PC-9 (cell line): ENCODE results near the gene ABI3BP. TPM values are rescaled to one million over a fixed set of nuclear protein-coding genes. Genes with fewer than 3 reads are reported as not detected.

ENCODE experiments used
- BruUV-seq: library from RNA; stranded (reverse); fragments of 400-500 nt; replicated peaks from 2 replicates; lab custom pipeline; 2021; lab: Mats Ljungman, UMichigan
- CTCF ChIA-PET: fragments of 300-600 bp; sonication (Branson Sonifier 250); formaldehyde crosslinking; loops from one replicate; lab custom pipeline; 2022; ENCODE audit warnings: antibody characterized with exemption; lab: Charles Lee
- POLR2A ChIA-PET: fragments of 300-600 bp; sonication (Branson Sonifier 250); formaldehyde crosslinking; loops from one replicate; lab custom pipeline; 2022; ENCODE audit warnings: antibody characterized with exemption; ENCODE audit not compliant: unreplicated experiment; lab: Charles Lee
- DNase-seq, 2 experiments: peaks; one replicate each; pipeline versions ENCODE4 v3.0.0 to v3.0.0-alpha.2; 2015 to 2022; ENCODE audit warnings: mixed read lengths in 1 of 2
- H2AFZ ChIP-seq: fragments of 200-600 bp; sonication (generic); 2 replicates; pipeline ENCODE4 v1.8.1; 2017; ENCODE audit warnings: antibody characterized with exemption
- H3F3A ChIP-seq: fragments of 200-600 bp; sonication (generic); 2 replicates; pipeline ENCODE4 v1.8.1; 2017; ENCODE audit warnings: antibody characterized with exemption, mild to moderate bottlenecking, low read depth; ENCODE audit not compliant: insufficient read depth
- H3K27ac ChIP-seq: fragments of 200-600 bp; sonication (generic); 2 replicates; pipeline ENCODE4 v1.6.1; 2016; ENCODE audit warnings: mixed run types
- H3K27me3 ChIP-seq: fragments of 200-600 bp; sonication (generic); 2 replicates; pipeline ENCODE4 v1.6.1; 2016; ENCODE audit warnings: low read depth, mixed run types; ENCODE audit not compliant: insufficient read depth
- H3K36me3 ChIP-seq: fragments of 200-600 bp; sonication (generic); 2 replicates; pipeline ENCODE4 v1.6.1; 2016; ENCODE audit warnings: low read depth, mixed run types
- H3K4me1 ChIP-seq: fragments of 200-600 bp; sonication (generic); replicated peaks from 2 replicates; pipeline ENCODE4 v1.6.1; 2016; ENCODE audit warnings: mixed run types; ENCODE audit not compliant: insufficient read depth
- H3K4me2 ChIP-seq: fragments of 200-600 bp; sonication (generic); 2 replicates; pipeline ENCODE4 v1.6.1; 2017; ENCODE audit warnings: mixed run types
- H3K4me3 ChIP-seq: fragments of 200-600 bp; sonication (generic); 2 replicates; pipeline ENCODE4 v1.6.1; 2016; ENCODE audit warnings: mixed run types
- H3K79me2 ChIP-seq: fragments of 200-600 bp; sonication (generic); 2 replicates; pipeline ENCODE4 v1.6.1; 2017; ENCODE audit warnings: low read depth, mixed run types
- H3K9me2 ChIP-seq: fragments of 200-600 bp; sonication (generic); 2 replicates; pipeline ENCODE4 v1.8.1; 2017; ENCODE audit warnings: mild to moderate bottlenecking; ENCODE audit not compliant: insufficient read depth
- H3K9me3 ChIP-seq: fragments of 200-600 bp; sonication (generic); 2 replicates; pipeline ENCODE4 v1.8.1; 2016; ENCODE audit warnings: low read depth; ENCODE audit not compliant: insufficient read depth
- H4K20me1 ChIP-seq: fragments of 200-600 bp; sonication (generic); 2 replicates; pipeline ENCODE4 v1.8.1; 2017; ENCODE audit not compliant: insufficient read depth
- EZH2 ChIP-seq: fragments of 200-600 bp; sonication (generic); IDR thresholded peaks from 2 replicates; pipeline ENCODE4 v1.8.0; 2017; ENCODE audit warnings: antibody characterized with exemption, low read depth
- intact Hi-C: fragments of 100-400 bp; cut with micrococcal nuclease; formaldehyde crosslinking; loops from one replicate; pipeline ENCODE4 v1.10.0; 2022; ENCODE audit not compliant: unreplicated experiment
- total RNA-seq: library from RNA; stranded (reverse); gene quantifications from 2 replicates; pipeline ENCODE4 v1.2.3, GENCODE V29; 2021
- TF ChIP-seq, protein P1 (sequence below): fragments of 200-600 bp; sonication (generic); conservative IDR thresholded peaks from 2 replicates; pipeline ENCODE4 v1.6.1; 2017; ENCODE audit warnings: mixed run types, antibody characterized with exemption, mild to moderate bottlenecking, moderate library complexity

ABI3BP gene
- total RNA-seq, 1 experiment from 2014 or later: 4.2 TPM

DNA sequence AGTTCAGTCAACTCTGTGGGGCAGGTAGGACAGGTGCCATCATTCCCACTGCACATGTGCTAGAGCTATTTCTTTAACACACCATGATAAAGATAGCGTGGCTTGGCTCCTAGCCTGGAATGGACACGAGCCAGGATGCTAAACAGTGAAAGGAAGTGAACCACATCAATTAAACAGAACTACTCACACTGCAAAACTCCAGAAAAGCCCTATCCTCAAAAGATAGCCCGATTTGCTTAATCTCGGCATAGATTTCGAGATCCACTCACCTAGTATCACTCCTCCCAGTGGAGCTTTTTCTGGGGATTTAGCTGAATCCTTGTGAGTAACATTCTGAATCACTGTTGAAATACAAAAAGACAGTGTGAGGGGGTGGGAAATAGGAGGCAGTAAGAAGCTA, 118.0 kb downstream of the ABI3BP start:
- Histone ChIP-seq H3F3A (no peaks in the 10 kb centered on the region), H4K20me1 (no peaks in the 10 kb centered on the region), H3K4me3 (no peak overlapping the region), H3K4me1 (no peaks in the 10 kb centered on the region), H3K36me3 (no peaks in the 10 kb centered on the region), H3K9me3 (no peaks in the 10 kb centered on the region), H3K4me2 (no peak overlapping the region), H3K9me2 (no peaks in the 10 kb centered on the region), H3K79me2 (no peaks in the 10 kb centered on the region), H3K27me3 (no peaks in the 10 kb centered on the region), H2AFZ (peak overlapping the region; percentile 4; the same call in 1 of the 2 replicates), H3K27ac (no peak overlapping the region)
- ChIA-PET CTCF (no interaction called here), POLR2A (interaction anchor here (0.5 to 0.7 kb wide), 3 partner anchors 93 to 161 kb away, joined by 4 to 9 read pairs (median 6); no protein-coding TSS in a partner anchor)
- TF ChIP-seq EZH2: no peak
- TF ChIP-seq, protein P1, sequence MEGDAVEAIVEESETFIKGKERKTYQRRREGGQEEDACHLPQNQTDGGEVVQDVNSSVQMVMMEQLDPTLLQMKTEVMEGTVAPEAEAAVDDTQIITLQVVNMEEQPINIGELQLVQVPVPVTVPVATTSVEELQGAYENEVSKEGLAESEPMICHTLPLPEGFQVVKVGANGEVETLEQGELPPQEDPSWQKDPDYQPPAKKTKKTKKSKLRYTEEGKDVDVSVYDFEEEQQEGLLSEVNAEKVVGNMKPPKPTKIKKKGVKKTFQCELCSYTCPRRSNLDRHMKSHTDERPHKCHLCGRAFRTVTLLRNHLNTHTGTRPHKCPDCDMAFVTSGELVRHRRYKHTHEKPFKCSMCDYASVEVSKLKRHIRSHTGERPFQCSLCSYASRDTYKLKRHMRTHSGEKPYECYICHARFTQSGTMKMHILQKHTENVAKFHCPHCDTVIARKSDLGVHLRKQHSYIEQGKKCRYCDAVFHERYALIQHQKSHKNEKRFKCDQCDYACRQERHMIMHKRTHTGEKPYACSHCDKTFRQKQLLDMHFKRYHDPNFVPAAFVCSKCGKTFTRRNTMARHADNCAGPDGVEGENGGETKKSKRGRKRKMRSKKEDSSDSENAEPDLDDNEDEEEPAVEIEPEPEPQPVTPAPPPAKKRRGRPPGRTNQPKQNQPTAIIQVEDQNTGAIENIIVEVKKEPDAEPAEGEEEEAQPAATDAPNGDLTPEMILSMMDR: no peak
- no TSS peak for BruUV-seq
- DNase-seq: peak in 1 of 2 experiments; percentile 66
- intact Hi-C loops: no loop called here

DNA sequence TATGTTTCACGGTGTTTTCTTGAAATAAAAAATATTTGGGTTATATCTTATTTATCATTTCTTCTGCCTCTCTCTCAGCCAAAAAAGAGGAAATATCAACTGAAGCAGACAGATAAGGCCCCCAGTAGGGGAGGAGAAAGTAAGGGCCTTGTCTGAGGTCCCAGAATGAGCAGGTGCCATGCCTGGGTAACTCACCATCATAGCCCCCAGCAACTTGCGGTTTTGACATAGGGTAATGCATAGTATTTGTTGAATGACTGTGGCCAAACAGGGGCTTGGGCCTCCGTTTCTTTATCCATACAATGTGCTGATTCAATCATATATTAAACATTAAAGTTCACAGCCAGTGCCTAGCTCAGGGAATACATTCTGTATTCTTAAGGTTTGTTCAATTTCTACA, 119.6 kb downstream of the ABI3BP start:
- POLR2A ChIA-PET: interaction anchor here (0.6 kb wide), 1 partner anchor 104 kb away, joined by 4 read pairs; no protein-coding TSS in a partner anchor
- no TSS peak for BruUV-seq
- CTCF ChIA-PET: no interaction called here

DNA sequence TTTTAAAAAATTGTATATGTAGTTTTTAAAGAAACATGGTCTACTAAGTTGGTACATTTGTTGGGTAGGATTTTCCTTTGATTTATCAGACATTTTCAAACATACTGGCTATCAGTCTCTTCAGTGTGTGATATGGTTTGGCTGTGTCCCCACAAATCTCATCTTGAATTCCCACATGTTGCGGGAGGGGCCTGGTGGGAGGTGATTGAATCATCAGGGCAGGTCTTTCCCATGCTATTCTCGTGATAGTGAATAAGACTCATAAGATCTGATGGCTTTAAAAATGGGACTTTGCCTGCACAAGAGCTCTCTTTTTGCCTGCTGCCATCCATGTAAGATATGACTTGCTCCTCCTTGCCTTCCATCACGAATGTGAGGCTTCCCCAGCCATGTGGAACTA, 121.9 kb downstream of the ABI3BP start:
- H3F3A ChIP-seq: no peaks in the 10 kb centered on the region
- H3K79me2 ChIP-seq: no peaks in the 10 kb centered on the region
- BruUV-seq: no TSS peak
- no peak overlapping the region for H3K27ac ChIP-seq
- H3K9me3 ChIP-seq: no peaks in the 10 kb centered on the region
- no peaks in the 10 kb centered on the region for H3K9me2 ChIP-seq
- H3K4me1 ChIP-seq: no peaks in the 10 kb centered on the region
- H3K4me3 ChIP-seq: no peak overlapping the region
- ChIA-PET POLR2A (no interaction called here), CTCF (no interaction called here)
- TF ChIP-seq, protein P1: no peak
- no peak for TF ChIP-seq EZH2
- no peaks in the 10 kb centered on the region for H4K20me1 ChIP-seq
- no peak overlapping the region for H3K4me2 ChIP-seq
- no peaks in the 10 kb centered on the region for H3K36me3 ChIP-seq
- DNase-seq: no peak
- intact Hi-C loops: no loop called here
- H3K27me3 ChIP-seq: no peaks in the 10 kb centered on the region
- H2AFZ ChIP-seq: no peak overlapping the region

More for the DNA sequence above, 119.6 kb downstream of the ABI3BP start:
- Histone ChIP-seq H3K27me3 (no peaks in the 10 kb centered on the region), H3K9me2 (no peaks in the 10 kb centered on the region), H3K4me1 (no peaks in the 10 kb centered on the region), H2AFZ (no peak overlapping the region), H4K20me1 (no peaks in the 10 kb centered on the region), H3K36me3 (no peaks in the 10 kb centered on the region), H3K4me3 (no peak overlapping the region), H3K9me3 (no peaks in the 10 kb centered on the region), H3K4me2 (no peak overlapping the region), H3K79me2 (no peaks in the 10 kb centered on the region), H3K27ac (no peak overlapping the region), H3F3A (no peaks in the 10 kb centered on the region)
- TF ChIP-seq EZH2: no peak
- TF ChIP-seq, protein P1: no peak
- DNase-seq: no peak
- intact Hi-C loops: no loop called here
